NB4 (cell line): ENCODE measurements around the gene AUTS2.

Source experiments
- CTCF ChIP-seq: IDR thresholded peaks from one replicate; pipeline ENCODE4 v1.5.1; 2012; ENCODE audit warnings: low read depth, low read length
- MYC ChIP-seq: IDR thresholded peaks from 2 replicates; pipeline ENCODE4 v1.6.1; 2011; ENCODE audit warnings: low read depth, low read length
- POLR2A ChIP-seq: IDR thresholded peaks from 2 replicates; pipeline ENCODE4 v1.6.1; 2011; ENCODE audit warnings: mild to moderate bottlenecking; ENCODE audit not compliant: insufficient read length; ENCODE audit errors: extremely low read depth

- TF ChIP-seq CTCF (no peak), MYC (no peak), POLR2A (no peak)
Observed at GRCh38 chr7:70600993-70601392, 1002.7 kb downstream of the AUTS2 start.
